Progenitor cell of endocrine pancreas (in vitro differentiated cells): ENCODE results near the gene RASEF. TPM values are rescaled to one million over a fixed set of nuclear protein-coding genes. Genes with fewer than 3 reads are reported as not detected.

ENCODE experiments used
- DNase-seq: peaks from one replicate; pipeline ENCODE4 v3.0.0; 2021; ENCODE audit warnings: low spot score; ENCODE audit not compliant: unreplicated experiment
- H3K27ac Mint-ChIP-seq: 2 replicates; pipeline ENCODE4 v1.8.0; 2021; ENCODE audit warnings: mild to moderate bottlenecking, moderate library complexity, mixed read lengths
- H3K27me3 Mint-ChIP-seq: 2 replicates; pipeline ENCODE4 v1.8.0; 2021; ENCODE audit warnings: mixed read lengths
- H3K36me3 Mint-ChIP-seq: 2 replicates; pipeline ENCODE4 v1.8.0; 2022; ENCODE audit warnings: mixed read lengths; ENCODE audit not compliant: insufficient read depth
- H3K4me1 Mint-ChIP-seq: 2 replicates; pipeline ENCODE4 v1.8.0; 2021; ENCODE audit warnings: low read depth, mixed read lengths
- H3K4me3 Mint-ChIP-seq: 2 replicates; pipeline ENCODE4 v1.8.0; 2021; ENCODE audit warnings: low read depth, mild to moderate bottlenecking, moderate library complexity, mixed read lengths
- H3K9me3 Mint-ChIP-seq: 2 replicates; pipeline ENCODE4 v1.8.0; 2021; ENCODE audit warnings: low read depth, mixed read lengths
- CTCF ChIP-seq: fragments of 200-600 bp; sonication (generic); IDR thresholded peaks from one replicate; pipeline ENCODE4 v1.5.0; 2021; ENCODE audit warnings: antibody characterized with exemption, mild to moderate bottlenecking; ENCODE audit not compliant: unreplicated experiment
- total RNA-seq: library from RNA; stranded (reverse); gene quantifications from 2 replicates; pipeline ENCODE4 v1.2.1, GENCODE V29; 2021

Gene RASEF
- total RNA-seq, 1 donor from 2014 or later: 13.1 TPM

GRCh38 chr9:83002329-83002728 lies 60.6 kb downstream of the RASEF start:
- H3K36me3 Mint-ChIP-seq: peaks cover 10% of the 10 kb centered on the region

GRCh38 chr9:83000765-83001164 lies 62.2 kb downstream of the RASEF start:
- no peak for TF ChIP-seq CTCF
- Mint-ChIP-seq H3K4me1 (no peaks in the 10 kb centered on the region), H3K9me3 (no peaks in the 10 kb centered on the region), H3K27ac (no peak overlapping the region), H3K27me3 (no peaks in the 10 kb centered on the region), H3K4me3 (no peak overlapping the region), H3K36me3 (peaks cover 13% of the 10 kb centered on the region)
- no peak for DNase-seq

More at GRCh38 chr9:83002329-83002728, 60.6 kb downstream of the RASEF start:
- H3K27me3 Mint-ChIP-seq: no peaks in the 10 kb centered on the region
- no peak overlapping the region for H3K4me3 Mint-ChIP-seq
- H3K4me1 Mint-ChIP-seq: no peaks in the 10 kb centered on the region
- H3K27ac Mint-ChIP-seq: no peak overlapping the region
- no peak for DNase-seq
- no peak for TF ChIP-seq CTCF
- no peaks in the 10 kb centered on the region for H3K9me3 Mint-ChIP-seq

GRCh38 chr9:82998409-82998808 lies 64.5 kb downstream of the RASEF start:
- no peaks in the 10 kb centered on the region for H3K27me3 Mint-ChIP-seq
- H3K4me3 Mint-ChIP-seq: no peak overlapping the region
- DNase-seq: no peak
- no peak for TF ChIP-seq CTCF
- H3K27ac Mint-ChIP-seq: no peak overlapping the region
- peaks cover 21% of the 10 kb centered on the region for H3K36me3 Mint-ChIP-seq
- peaks cover 6% of the 10 kb centered on the region for H3K9me3 Mint-ChIP-seq
- H3K4me1 Mint-ChIP-seq: peaks cover 11% of the 10 kb centered on the region

- no peaks in the 10 kb centered on the region for H3K27me3 Mint-ChIP-seq
- H3K4me1 Mint-ChIP-seq: peaks cover 14% of the 10 kb centered on the region
- peaks cover 24% of the 10 kb centered on the region for H3K36me3 Mint-ChIP-seq
- DNase-seq: no peak
- H3K27ac Mint-ChIP-seq: no peak overlapping the region
- no peak for TF ChIP-seq CTCF
- H3K9me3 Mint-ChIP-seq: peaks cover 6% of the 10 kb centered on the region
- no peak overlapping the region for H3K4me3 Mint-ChIP-seq
Observed at GRCh38 chr9:82997476-82998140, 65.3 kb downstream of the RASEF start.

GRCh38 chr9:82996941-82997340 lies 66.0 kb downstream of the RASEF start:
- TF ChIP-seq CTCF: no peak
- Mint-ChIP-seq H3K4me1 (peaks cover 15% of the 10 kb centered on the region), H3K4me3 (no peak overlapping the region), H3K36me3 (peaks cover 27% of the 10 kb centered on the region), H3K27me3 (no peaks in the 10 kb centered on the region), H3K9me3 (peaks cover 6% of the 10 kb centered on the region), H3K27ac (no peak overlapping the region)
- DNase-seq: no peak
